Stimulated activated CD4-positive, alpha-beta T cell treated with anti-CD3 and anti-CD28 coated beads, Interleukin-12 subunit alpha, Interleukin-12 subunit beta, amount 100 ng/mL, for 24 hours (primary cell): Measurements from ENCODE around the gene HOXB3.

ENCODE experiments used
- DNase-seq, 2 experiments: peaks; one replicate each; pipeline ENCODE4 v3.0.0-alpha.2; 2020; ENCODE audit warnings: low read depth in 2 of 2

HOXB3 gene

DNA sequence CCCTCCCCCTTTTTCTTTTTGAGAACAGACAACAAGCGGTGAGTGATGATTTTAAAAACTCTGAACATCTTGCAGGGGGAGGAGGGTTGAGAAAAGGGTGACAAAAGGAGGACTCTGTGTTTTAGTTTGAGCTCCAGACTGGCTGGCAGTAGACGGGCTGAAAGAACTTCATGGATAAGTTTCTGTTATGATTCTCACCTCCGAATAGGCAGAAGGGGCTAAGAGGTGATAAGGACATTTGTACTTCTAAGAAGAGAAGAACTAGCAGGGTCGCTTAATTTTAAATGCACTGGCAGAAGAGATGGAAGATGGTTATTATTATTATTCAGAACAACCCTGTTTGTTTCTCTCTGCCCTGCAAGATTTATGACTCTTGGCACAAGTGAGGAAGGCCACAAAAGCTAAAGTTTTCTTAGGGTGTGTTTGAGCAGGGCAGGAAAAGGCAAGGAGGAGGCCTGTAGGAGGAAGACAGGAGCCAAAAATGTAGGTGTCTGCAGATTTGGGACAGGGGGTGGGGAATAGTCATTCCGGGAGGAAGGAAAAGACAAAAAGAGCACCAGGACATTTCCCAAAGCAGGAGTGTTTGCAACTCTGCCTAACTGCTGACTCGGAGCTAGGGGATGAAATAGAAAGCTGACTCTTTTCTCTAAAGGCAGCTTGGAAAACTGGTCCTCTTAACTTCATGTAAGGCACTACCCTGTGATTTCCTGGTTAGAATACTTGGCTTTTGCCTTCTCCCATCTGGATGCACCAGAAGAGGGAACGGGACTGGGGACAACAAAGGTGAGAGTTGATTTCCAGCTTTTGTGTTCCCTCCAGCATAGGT lies 33.3 kb downstream of the HOXB3 start:
- DNase-seq: no peak

DNA sequence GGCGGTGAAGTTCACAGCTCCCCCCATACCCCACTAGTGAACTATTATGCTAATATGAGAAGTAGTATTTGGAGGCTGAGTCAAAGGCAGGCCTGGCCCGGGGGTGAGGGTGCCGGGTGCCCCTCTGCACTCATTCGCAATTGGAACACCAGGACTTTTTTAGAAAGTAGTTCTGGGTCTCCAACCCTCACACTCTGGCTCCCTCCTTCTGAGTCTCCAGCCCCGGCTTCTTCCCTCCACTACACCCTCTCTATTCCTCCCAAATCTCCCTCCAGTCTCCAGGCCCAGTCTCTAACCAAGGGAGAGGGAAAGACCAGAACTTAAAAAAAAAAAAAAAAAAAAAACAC lies 33.8 kb downstream of the HOXB3 start:
- no peak for DNase-seq

DNA sequence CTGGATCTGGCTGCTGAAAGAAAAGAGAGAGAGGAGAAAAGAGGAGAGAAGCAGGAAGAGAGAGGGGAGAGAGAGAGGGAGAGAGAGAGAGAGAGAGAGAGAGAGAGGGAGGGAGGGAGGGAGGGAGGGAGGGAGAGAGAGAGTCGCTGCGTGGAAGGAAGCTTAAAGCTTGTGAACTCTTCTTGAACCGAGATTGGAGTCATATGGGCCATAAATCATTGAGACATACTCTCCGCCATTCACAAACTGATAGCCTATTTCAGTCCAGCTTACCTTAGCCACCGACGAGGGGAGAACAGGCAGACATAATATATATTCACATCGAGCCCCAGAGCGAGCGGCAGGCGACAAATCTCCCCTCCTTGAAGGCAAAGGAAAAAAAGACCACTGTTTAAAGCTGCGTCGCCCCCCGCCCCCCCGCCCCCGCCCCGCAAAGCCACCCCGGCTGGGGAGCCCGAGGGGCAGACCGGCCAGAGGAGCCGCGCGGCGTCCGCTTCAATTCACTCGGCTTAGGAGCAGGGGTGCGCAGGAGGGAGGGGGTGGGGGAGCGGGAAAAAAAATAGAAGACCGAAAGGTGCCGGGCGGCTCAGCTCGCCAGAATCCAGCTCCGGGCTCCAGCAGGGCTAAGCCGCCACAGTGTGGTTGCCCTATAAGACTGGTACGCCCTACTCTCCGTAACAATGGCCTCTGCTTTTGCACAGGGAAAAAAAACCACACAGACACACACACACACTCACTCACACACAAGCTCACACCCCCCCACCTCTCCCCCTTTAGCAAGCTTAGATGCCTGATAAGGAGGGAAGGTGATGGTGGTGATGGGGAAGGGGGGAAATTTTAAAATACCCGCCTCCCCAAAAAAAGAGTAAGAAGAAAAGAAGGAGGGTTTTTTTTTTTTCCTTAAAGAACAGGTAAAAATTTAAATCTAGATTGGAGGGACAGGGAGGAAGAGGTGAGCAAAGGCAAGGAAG lies 34.5 kb downstream of the HOXB3 start:
- DNase-seq: no peak

DNA sequence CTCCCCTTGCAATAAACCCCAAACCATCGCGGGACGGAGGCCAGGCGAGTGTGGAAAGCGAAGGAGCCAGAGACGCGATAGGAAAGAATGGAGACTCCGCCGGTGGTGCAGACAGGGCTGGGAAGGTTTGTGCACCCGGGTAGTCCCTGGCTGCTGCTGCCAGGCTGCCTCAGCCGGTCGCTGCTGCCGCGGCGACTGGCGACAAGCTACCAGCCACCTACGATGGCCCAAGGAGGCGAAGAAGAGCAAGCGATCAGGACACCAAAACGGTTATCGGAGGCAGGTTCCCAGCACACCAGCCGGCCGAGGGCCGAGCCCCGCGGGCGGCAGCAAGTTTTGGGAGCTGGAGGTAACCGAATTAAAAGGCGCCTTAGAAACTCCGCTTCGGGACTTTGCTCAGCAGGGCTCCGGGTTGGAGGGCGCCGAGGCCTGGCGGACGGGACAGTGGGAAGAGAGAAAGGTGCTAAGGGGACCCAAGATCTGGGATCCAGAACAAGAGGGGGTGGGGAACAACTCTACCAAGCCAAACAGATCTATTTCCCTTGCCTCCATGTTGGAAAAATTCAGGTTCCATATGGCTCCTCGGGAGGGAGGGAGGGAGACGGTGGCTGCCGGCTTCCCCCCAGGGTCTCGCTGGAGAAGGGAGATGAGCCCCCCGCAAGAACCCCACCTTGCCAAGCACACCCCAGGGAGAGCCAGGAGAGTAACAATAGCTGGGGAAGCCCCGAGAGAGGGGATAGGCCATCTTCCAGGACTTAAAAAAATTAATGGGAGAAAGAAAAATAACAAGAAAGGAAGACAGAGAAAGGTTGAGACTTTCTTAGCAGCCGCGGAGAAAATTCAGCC lies 35.4 kb downstream of the HOXB3 start:
- no peak for DNase-seq

DNA sequence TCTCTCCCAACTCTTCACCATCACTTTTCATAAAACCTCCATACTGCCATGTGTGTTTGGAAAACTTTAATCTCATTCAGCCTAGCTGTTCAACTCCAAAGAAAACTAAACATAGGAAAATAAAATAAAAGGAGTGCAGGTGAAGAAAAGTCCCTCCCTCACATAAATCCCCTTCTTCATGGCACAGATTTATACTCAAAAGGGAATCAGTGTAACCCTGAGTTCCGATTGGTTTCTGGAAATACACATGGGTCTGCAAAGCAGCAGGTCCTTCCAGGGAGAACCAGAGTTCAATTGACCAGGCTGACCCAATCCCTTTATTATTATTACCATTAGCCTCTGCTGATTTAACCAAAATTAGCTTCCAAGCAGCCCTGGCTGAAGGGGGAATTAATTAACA lies 36.2 kb downstream of the HOXB3 start:
- no peak for DNase-seq

DNA sequence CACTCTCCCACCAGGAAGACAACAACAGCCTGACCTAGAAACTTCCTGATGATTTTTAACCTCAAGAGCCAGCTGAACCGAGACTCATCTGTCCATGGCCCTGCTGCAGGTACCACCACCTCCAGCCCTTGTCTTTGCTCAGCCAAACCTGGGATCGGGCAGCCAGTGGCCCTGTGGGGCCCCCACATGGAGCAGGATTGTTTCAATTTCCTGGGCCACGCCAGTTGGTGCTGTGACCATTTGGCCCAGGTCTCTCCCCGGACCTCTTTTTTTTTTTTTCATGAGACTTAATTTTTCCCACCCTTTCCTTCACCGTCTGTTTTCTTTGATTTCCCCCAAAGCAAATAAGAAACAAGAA lies 36.9 kb downstream of the HOXB3 start:
- no peak for DNase-seq

DNA sequence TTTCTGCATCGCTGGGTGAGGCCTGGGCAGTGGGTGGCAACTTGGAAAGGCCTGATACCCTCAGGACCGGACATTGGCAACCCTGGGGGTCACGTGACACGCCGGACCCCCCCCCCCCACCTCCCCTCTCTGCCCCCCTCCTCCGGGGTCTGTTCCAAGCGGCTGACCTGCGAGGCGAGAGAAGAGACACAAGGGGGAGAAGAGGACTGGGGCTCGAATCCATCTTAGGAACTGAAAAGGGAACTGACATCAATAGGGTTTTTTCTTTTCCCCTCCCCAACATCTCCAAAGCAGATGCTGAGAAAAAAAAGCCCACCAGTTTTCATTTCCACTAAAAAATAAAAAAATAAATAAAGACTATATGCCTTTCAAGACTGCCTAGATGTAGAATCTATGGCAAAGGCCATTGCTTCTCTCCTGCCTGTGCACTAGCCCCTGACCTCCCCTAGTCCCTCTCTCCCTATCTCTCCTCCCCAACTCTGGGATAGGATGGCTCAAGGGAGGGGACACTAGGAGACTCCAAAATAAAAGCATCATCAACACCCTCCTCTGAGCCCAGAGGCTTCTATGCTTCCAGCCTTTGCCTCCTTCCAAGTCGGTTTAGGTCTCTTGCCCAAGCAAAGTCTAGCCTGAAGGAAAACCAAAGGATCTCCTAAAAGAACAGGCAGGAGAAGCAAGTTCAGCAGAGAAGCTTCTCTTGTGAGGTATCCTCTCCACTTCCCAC lies 37.4 kb downstream of the HOXB3 start:
- no peak for DNase-seq

DNA sequence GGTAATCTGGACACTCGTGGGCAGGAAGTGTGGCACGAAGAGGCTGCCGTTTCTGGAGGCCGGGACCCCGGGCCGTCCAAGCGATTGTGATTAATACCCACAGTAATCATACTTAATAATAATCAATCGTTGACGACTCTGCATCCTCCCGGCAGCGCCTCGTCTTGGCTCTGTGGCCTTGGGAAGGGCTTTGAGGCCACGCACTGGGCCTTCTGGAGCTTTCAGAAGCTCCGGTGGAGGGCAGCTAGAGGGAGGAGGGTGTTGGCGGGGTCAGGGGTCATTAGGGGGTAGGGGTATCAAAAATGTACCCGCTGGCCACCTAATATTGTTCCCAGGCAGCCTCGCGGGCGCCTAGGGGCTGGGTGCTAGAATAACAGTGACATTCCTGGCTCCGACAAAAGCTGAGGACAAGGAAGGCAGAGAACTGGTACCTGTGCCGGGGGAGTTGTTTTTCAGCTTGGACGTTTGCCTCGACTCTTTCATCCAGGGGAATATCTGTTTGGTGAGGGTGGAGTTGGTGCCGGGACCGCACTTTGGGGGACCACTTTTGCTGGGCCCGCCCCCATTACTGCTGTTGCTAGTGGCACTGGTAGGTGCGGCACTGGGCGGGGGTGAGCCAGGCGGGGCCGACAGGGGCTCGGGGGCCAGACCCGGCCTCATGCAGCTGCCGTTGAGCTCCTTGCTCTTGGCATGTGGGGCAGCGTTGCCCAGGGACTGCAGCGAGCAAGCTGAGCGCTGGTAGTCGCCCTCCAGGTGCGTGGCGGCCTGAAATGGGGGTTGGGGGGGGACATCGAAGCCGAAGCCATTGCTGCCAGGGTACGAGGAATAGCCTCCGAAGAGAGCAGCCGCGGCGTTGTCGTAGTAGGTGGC lies 38.2 kb downstream of the HOXB3 start:
- DNase-seq: no peak

DNA sequence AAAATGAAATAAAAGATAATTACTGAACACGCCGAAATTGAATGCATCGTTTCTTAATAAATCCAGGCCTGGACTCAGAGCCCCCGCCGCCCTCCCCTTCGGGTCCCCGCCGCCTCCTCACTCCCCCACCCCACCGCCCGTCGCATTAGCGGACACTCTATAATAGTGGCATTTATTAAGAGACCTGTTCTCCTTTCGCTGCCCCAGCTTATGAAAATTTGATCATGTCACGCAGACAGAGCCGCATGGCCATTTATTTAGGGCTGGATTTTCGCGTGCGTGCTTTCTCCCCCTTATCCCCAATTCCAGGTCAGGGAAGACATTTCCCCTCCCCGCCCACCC lies 38.9 kb downstream of the HOXB3 start:
- DNase-seq: no peak

DNA sequence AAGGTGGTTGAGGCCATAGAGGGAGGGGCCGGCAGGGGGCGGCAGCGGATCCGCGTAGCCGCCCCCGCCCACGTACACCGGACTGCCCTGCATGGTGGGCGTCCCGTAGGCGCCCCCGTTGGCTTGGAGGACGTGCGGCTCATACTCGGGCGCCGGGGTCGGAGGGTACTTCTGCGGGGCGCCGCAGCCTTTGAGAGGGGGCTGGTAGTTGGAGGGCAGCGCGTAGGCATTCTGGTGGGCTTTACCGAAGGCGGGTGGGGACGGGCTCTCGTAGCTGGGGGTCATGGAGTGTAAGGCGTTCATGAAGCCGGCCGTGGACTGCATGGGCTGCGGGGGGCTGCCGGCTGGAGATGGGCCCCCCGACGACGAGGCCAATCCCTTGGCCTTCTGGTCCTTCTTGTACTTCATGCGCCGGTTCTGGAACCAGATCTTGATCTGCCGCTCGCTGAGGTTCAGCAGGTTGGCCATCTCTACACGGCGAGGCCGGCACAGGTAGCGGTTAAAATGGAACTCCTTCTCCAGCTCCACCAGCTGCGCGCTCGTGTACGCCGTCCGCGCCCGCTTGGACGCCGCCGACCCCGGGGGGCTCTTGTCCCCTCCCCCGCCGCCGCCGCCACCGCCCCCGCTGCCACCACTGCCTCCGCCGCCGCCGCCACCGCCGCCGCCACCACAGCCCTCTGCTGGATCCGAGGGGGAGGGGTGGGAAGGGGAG lies 39.4 kb downstream of the HOXB3 start:
- DNase-seq: no peak

DNA sequence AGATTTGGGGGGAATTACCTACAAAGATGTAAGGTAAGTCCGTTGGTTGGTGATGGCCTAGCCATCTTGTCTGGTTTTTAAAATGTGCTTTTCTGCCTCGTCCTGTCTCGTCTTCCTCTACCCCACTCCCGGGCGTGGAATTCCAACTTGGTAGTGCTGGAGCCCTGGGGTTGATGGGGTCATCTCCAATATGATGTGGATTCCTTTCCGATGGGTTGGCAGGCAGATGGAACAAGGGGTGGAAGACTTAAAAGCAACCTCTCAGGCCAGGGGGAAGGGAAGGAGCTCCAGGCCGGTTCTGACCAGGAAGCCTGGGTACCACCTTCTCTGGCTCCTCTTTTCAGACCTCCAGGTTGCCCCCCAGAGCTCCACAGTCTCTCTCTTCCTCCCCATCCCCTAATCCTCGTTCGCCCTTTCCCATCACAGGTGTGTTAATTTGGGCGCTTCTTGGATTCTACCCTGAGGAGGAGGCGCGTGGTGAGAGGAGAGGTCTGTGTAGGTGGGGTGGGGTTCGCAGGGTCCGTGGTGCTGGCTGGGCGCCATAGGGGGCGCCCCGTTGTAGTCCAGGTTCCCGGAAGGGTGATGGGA lies 40.0 kb downstream of the HOXB3 start:
- no peak for DNase-seq

DNA sequence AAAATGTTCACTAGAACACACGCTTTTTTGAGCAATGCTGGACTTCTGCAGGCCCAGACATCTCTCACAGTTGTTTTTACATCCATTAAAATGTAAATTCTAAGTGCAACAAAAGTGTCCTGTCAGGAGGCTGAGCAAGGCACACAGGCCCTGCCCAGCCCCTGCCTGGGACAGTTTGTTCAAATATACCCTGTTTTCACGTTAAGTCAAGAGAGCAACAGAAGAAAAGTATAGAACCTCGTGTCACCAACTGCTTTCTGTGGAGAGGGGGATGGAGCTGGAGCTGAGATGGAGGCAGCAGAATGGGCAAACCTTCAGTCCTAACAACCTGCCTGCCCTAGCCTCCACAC lies 40.8 kb downstream of the HOXB3 start:
- DNase-seq: no peak

DNA sequence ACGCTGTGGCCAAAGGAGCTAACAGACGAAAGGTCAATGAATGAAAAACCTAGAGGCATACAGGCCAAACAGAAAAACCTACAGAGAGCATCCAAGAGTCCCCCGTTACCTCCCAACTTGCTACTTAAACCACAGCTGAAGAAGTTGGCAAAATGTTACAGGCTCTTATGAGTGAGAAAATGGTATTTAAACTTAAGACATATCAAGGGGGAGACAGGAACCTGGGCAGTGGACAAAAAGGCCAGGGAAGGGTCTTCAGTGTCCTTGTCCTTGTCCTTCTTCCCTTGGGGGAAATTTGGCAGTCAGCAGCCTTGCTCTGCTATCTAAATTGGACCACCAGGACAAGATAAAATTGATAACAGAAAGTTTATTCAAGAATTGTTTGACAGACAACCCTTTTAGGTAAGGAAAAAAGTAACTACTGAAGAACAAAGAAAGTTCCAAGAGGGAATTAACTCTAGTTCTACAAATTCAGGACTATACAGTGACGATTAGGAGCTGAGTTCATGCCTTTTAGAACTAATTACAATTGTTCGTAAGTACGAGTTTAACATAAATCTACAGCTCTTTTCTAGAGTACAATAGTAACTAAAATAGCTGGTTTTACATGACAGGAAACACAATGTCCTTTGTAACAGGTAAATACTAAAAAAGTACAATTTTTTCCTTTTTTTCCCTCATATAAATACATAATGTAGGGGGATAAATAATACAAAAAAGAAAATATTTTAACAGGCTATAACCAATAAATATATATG lies 41.3 kb downstream of the HOXB3 start:
- no peak for DNase-seq

DNA sequence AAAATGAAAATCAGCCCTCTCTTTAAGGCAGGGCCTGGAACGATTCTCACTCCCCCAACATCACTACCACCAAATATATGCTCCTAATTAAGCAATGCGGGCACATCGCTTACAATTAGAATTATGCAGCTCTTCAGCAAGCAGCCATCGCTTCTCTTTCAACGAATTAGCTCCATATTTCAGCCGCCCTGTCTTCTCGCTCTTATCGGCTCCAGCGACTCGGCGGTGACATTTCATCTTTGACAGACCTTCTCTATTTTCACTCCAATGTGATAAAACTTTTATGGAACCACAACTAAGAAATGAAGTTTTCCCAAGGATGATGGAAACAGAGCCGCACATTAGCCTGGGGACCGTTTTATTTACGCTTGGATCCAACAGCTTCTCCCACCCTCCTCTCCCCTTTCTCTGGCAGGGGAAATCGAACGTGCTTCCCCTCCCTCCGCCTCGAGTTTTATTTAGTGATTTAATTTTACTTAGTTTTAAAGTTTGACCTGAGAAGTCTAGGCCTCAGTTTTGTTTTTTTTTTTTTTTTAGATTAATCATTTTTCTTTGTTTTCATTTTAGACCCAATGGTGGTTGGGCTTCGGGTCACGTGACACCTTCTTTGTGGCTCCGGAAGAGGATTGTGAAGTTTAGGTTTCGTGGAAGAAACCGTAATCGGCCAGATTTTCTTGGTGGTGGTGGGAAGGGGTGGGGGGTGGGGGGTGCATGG lies 42.1 kb downstream of the HOXB3 start:
- DNase-seq: no peak

DNA sequence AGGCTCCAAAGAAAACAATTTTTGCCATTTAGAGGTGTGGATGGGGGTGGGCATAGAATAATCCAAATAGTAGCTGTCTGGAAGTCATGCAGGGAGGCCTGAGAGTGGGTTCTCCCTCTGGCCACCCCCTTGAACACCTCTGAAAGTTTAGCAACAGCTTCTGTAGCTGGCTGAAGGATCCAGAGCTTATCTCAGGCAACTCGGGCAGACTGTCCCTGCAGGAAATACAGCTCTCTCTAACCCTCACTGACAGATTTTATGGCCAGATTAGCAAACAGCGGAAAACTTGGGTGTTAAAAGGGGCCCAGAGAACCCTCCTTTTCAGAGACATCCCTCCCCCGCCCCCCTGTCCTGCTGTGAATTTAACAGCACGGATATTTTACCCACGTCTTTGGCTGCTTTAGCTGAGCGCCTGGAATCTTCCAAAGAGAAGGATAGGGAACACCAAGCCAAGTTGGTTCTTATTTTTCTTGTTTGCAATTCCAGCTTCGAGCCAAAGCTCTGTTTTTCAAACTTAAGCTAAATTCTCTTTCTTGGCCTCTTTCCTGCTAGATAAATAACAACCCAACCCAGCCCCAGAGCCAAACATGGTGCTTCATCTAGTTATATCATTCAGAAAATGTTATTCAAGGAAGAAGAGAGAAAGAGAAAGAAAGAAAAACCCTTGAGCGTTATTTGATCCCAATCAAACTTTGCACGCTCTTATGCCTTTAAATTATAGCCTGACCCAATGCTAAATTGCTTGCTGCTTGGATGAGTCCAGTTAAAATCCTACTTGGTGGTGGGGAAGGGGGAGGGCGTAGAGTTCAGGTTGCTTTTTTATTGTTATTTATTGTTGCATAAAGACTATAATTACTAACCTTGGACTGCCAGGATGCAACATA lies 42.9 kb downstream of the HOXB3 start:
- no peak for DNase-seq

DNA sequence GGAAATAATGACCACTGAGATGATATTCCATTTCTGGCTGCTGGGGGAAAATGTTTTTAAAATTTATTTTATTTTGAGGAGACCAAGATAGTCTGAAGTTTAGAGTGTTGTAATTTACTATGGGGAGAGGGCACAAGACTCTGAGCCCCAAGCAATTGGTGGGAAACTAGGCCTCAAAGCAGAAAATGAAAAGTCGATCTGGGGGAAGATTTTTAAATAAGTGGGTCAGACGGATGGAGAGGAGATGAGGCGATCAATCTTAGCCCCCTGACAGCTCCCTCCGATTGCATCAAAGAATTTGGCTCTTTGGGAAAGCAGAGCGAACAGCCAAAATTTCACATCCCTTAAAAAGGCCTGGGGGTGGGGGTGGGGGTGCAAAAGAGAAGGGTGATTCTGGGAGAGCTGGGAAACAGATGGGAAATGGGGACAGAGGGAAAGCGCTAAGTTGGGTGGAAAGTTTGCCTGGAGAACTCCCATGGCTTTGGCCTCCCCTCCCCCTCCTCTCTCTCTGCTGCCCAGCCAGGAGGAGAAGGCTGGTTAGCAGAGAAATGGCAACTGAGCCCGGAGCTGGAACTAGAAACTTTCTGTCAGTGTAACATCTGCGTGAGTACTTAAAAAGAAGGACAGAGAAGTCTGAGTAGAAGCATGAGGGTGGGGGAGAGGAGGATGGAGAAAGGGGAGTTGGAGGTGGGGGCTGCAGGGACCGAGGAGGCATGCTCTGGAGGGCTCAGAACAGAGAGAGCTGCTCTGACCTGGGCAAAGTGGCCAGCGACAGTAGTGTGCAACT lies 43.7 kb downstream of the HOXB3 start:
- DNase-seq: no peak
